K562 (cell line): ENCODE results near the gene ZNF599. TPM values are rescaled to one million over a fixed set of nuclear protein-coding genes. Genes with fewer than 3 reads are reported as not detected.

Source experiments
- CBX1 ChIP-seq: sonication (generic); IDR thresholded peaks from 2 replicates; pipeline ENCODE4 v1.6.1; 2016; ENCODE audit warnings: antibody characterized with exemption, low read depth, mild to moderate bottlenecking
- CBX3 ChIP-seq, 2 experiments: IDR thresholded peaks; 1 replicate in 1 of 2; 2 replicates in 1 of 2; pipeline ENCODE4 v1.6.1; 2012; ENCODE audit warnings: inconsistent platforms in 2 of 2, low read length in 2 of 2, borderline replicate concordance in 1 of 2, control low read depth in 1 of 2
- CHD2 ChIP-seq: IDR thresholded peaks from 2 replicates; pipeline ENCODE4 v1.6.1; 2011; ENCODE audit warnings: low read depth, low read length
- CTCF ChIP-seq, 3 experiments: IDR thresholded peaks in 2 of 3; conservative IDR thresholded peaks in 1 of 3; 2 replicates each; pipeline ENCODE4 v1.5.1; 2011 to 2012; ENCODE audit warnings: low read length in 3 of 3, mild to moderate bottlenecking in 3 of 3, control low read depth in 2 of 3, improper control_type of control experiment in 1 of 3, inconsistent platforms in 1 of 3, low read depth in 1 of 3, mixed read lengths in 1 of 3, moderate library complexity in 1 of 3; ENCODE audit not compliant: insufficient read depth in 2 of 3
- CXXC5 ChIP-seq: fragments of 250-450 bp; sonication (Bioruptor Pico); IDR thresholded peaks from 2 replicates; pipeline ENCODE4 v1.8.0; 2022; ENCODE audit warnings: inconsistent platforms, mild to moderate bottlenecking, moderate library complexity
- DACH1 ChIP-seq: fragments of 450-650 bp; IDR thresholded peaks from 2 replicates; pipeline ENCODE4 v1.6.1; 2018; ENCODE audit not compliant: partially characterized antibody
- GTF2B ChIP-seq: IDR thresholded peaks from 2 replicates; pipeline ENCODE4 v1.6.1; 2011; ENCODE audit not compliant: insufficient read length; ENCODE audit errors: extremely low read depth
- HINFP ChIP-seq: fragments of 450-650 bp; conservative IDR thresholded peaks from 2 replicates; pipeline ENCODE4 v1.6.1; 2016; ENCODE audit warnings: missing genetic modification characterization, low read depth, mild to moderate bottlenecking, control low read depth, missing compliant biosample characterization
- JUN ChIP-seq, 2 experiments: sonication (generic) in 1 of 2; formaldehyde crosslinking in 1 of 2; IDR thresholded peaks; 2 replicates each; pipeline versions ENCODE4 v1.6.1 to v1.8.0; 2012 to 2022; ENCODE audit warnings: borderline replicate concordance in 2 of 2, mild to moderate bottlenecking in 2 of 2, improper control_type of control experiment in 1 of 2, low read depth in 1 of 2, low read length in 1 of 2, missing genetic modification reagents in 1 of 2
- L3MBTL2 ChIP-seq: fragments of 450-650 bp; IDR thresholded peaks from 2 replicates; pipeline ENCODE4 v1.6.1; 2016; ENCODE audit warnings: mild to moderate bottlenecking, moderate library complexity
- POLR2G ChIP-seq: fragments of 200-400 bp; formaldehyde crosslinking; IDR thresholded peaks from 2 replicates; pipeline ENCODE4 v1.6.1; 2017; ENCODE audit warnings: low read depth, mild to moderate bottlenecking, antibody characterized with exemption, low read length, moderate library complexity
- POLR3A ChIP-seq: IDR thresholded peaks from 2 replicates; pipeline ENCODE4 v1.6.1; 2011; ENCODE audit warnings: borderline replicate concordance, mild to moderate bottlenecking, moderate library complexity; ENCODE audit not compliant: insufficient read length, insufficient read depth; ENCODE audit errors: extremely low read depth
- PPARD ChIP-seq: fragments of 250-450 bp; sonication (Bioruptor Pico); IDR thresholded peaks from 2 replicates; pipeline ENCODE4 v1.8.0; 2022; ENCODE audit warnings: inconsistent platforms, mild to moderate bottlenecking, moderate library complexity
- RBBP5 ChIP-seq: fragments of 200-600 bp; sonication (generic); IDR thresholded peaks from 2 replicates; pipeline ENCODE4 v1.6.1; 2012; ENCODE audit warnings: borderline replicate concordance, mild to moderate bottlenecking, low read length, control low read depth, inconsistent platforms; ENCODE audit not compliant: insufficient read depth, poor library complexity, severe bottlenecking
- RFX7 ChIP-seq: fragments of 250-450 bp; sonication (Bioruptor Pico); IDR thresholded peaks from 2 replicates; pipeline ENCODE4 v1.5.1; 2021; ENCODE audit warnings: mild to moderate bottlenecking
- SAFB ChIP-seq: fragments of 200-400 bp; formaldehyde crosslinking; IDR thresholded peaks from 2 replicates; pipeline ENCODE4 v1.6.1; 2017; ENCODE audit warnings: low read depth, low read length, borderline replicate concordance
- SLC30A9 ChIP-seq: fragments of 250-450 bp; sonication (Bioruptor Pico); IDR thresholded peaks from 2 replicates; pipeline ENCODE4 v1.8.0; 2022; ENCODE audit warnings: mild to moderate bottlenecking, moderate library complexity
- ZFPM2 ChIP-seq: fragments of 250-450 bp; sonication (Bioruptor Pico); IDR thresholded peaks from 2 replicates; pipeline ENCODE4 v1.5.1; 2022; ENCODE audit warnings: mild to moderate bottlenecking
- ZNF143 ChIP-seq: sonication (generic); formaldehyde crosslinking; IDR thresholded peaks from 2 replicates; pipeline ENCODE4 v1.9.0; 2022; ENCODE audit warnings: mild to moderate bottlenecking, missing genetic modification reagents
- ZNF197 ChIP-seq: fragments of 200-800 bp; sonication (Bioruptor generic); IDR thresholded peaks from 2 replicates; pipeline ENCODE4 v1.6.1; 2016; ENCODE audit warnings: low read depth, missing genetic modification characterization, missing compliant biosample characterization
- ZNF316 ChIP-seq: fragments of 450-650 bp; IDR thresholded peaks from 2 replicates; pipeline ENCODE4 v1.6.1; 2016
- polyA plus RNA-seq, 8 experiments: library from polyadenylated mRNA; depleted of rRNA in 4 of 8; stranded (reverse) in 5 of 8; unstranded in 3 of 8; fragments of >200 nt; fragmentation: Nextera tagmentation in 2 of 8; fragmentation: Illumina TruSeq in 1 of 8; extraction: Ambion mirVana in 2 of 8; extraction: Trizol in 1 of 8; gene quantifications; 2 replicates each; pipeline versions ENCODE4 v1.2.1 to v1.2.3, GENCODE V29; 2011 to 2014; ENCODE audit warnings: inconsistent platforms in 1 of 8, missing spikeins in 1 of 8
- total RNA-seq, 7 experiments: library from RNA; depleted of rRNA in 6 of 7; stranded (reverse); fragments of >200 nt in 6 of 7; fragmentation: Illumina TruSeq in 2 of 7; extraction: Trizol in 2 of 7; gene quantifications; 2 replicates each; pipeline versions ENCODE4 v1.2.1 to v1.2.3, GENCODE V29; 2011 to 2021; ENCODE audit warnings: low replicate concordance in 1 of 7

The ZNF599 gene
- total and polyA plus RNA-seq, 9 of the 15 experiments (the other 6 are each of a cell fraction or from before 2014, with no cell fraction given) = 0.71 to 6.7 (median 2.8) TPM

GRCh38 chr19:34733746-34734536 lies 39.1 kb downstream of the ZNF599 start, which contains the start of gene ZNF181 (continued):
- peak; percentile 90 for TF ChIP-seq HINFP (tag)
- no peak for TF ChIP-seq SLC30A9
- TF ChIP-seq SAFB = peak; percentile 27; the same call in 1 of the 2 replicates
- peak; percentile 83 for TF ChIP-seq L3MBTL2
- TF ChIP-seq CBX3 (IDR thresholded peaks at IDR 0.05; ENCODE audit: borderline replicate concordance in 1 of 2, low read length in 2 of 2) = no peak
- peak; percentile 73 for TF ChIP-seq CXXC5 (CRISPR knock-in tag)
- 0 out of 2 replicates have a peak, but pooled peaks have one; percentile 73 for TF ChIP-seq ZFPM2
- peak; percentile 33; the same call in 1 of the 2 replicates for TF ChIP-seq CHD2
- peak; percentile 77 for TF ChIP-seq ZNF197 (CRISPR knock-in tag)
- no peak for TF ChIP-seq GTF2B
- peak; percentile 68; the same call in 1 of the 2 replicates for TF ChIP-seq CBX1
- TF ChIP-seq RBBP5 = peak; percentile 87
- TF ChIP-seq JUN (IDR thresholded peaks at IDR 0.05; ENCODE audit: borderline replicate concordance, low read depth, low read length) = no peak; the same call in 1 of the 2 replicates
- TF ChIP-seq JUN (CRISPR knock-in tag; IDR thresholded peaks at IDR 0.05; ENCODE audit: borderline replicate concordance) = no peak
- no peak for TF ChIP-seq DACH1
- no peak for TF ChIP-seq POLR3A
- peak; percentile 99 for TF ChIP-seq POLR2G
- peak in 1 of 3 experiments; percentile 8; a peak in 1 of 6 replicates for TF ChIP-seq CTCF (IDR thresholded peaks at IDR 0.05 in 2 of 3, conservative IDR thresholded peaks at IDR 0.05 in 1 of 3; ENCODE audit: insufficient read depth in 2 of 3, low read depth in 1 of 3, low read length in 3 of 3)
- peak; percentile 84 for TF ChIP-seq ZNF143 (CRISPR knock-in tag)
- peak; percentile 35; the same call in 1 of the 2 replicates for TF ChIP-seq ZNF316
- TF ChIP-seq RFX7 = no peak
- TF ChIP-seq PPARD = no peak
